ENCODE data around the gene PNPLA6. TPM values are rescaled to one million over a fixed set of nuclear protein-coding genes. Genes with fewer than 3 reads are reported as not detected.

Gene PNPLA6
- total and polyA plus RNA-seq, 2 of the 4 experiments (the other 2 are of a cell fraction) = 17.9 to 52.7 TPM

- Histone ChIP-seq H3K4me2 (ENCODE audit: low read depth, low read length) (no peak overlapping the region), H3K14ac (replicated peaks; ENCODE audit: low read depth, low read length) (no peak overlapping the region), H2BK15ac (ENCODE audit: low read depth, low read length) (no peak overlapping the region), H2BK20ac (ENCODE audit: low read depth, low read length) (no peak overlapping the region), H2AFZ (replicated peaks; ENCODE audit: low read length, poor library complexity) (no peak overlapping the region), H3K4ac (ENCODE audit: low read depth, low read length) (no peak overlapping the region), H4K91ac (ENCODE audit: insufficient read depth, low read depth, low read length) (no peak overlapping the region), H4K8ac (ENCODE audit: low read depth in 2 of 2, low read length in 2 of 2) (no peak overlapping the region), H3K9me1 (ENCODE audit: insufficient read depth, low read length) (0 out of 2 replicates have a peak, but pooled peaks cover 1% of the 10 kb centered on the region), H3K18ac (ENCODE audit: low read depth, low read length) (no peak overlapping the region), H3K56ac (ENCODE audit: extremely low read depth, insufficient read depth, low read length) (no peak overlapping the region), H4K5ac (ENCODE audit: low read depth, low read length) (no peak overlapping the region), H3K9ac (ENCODE audit: low read depth, low read length) (no peak overlapping the region), H3K4me1 (ENCODE audit: control insufficient read depth, insufficient read depth, low read length) (no peaks in the 10 kb centered on the region), H2AK9ac (replicated peaks; ENCODE audit: low read depth, low read length, poor library complexity) (no peak overlapping the region), H3K27ac (ENCODE audit: insufficient read depth, low read length) (no peak overlapping the region), H4K20me1 (ENCODE audit: insufficient read depth, low read length) (no peaks in the 10 kb centered on the region; the same call in 1 of the 2 replicates), H2AK5ac (ENCODE audit: low read depth, low read length) (no peak overlapping the region), H3K79me1 (ENCODE audit: low read depth in 1 of 2, low read length in 2 of 2) (0 out of 4 replicates have a peak, but pooled peaks cover 0 to 2% of the 10 kb centered on the region in 2 experiments), H3K23ac (ENCODE audit: low read depth, low read length) (no peak overlapping the region), H3K9me3 (ENCODE audit: control insufficient read depth, insufficient read depth, low read length) (no peaks in the 10 kb centered on the region), H3K27me3 (ENCODE audit: control insufficient read depth, insufficient read depth, low read length) (no peaks in the 10 kb centered on the region), H3K36me3 (ENCODE audit: control insufficient read depth, insufficient read depth, low read length) (peaks cover 52% of the 10 kb centered on the region), H3K4me3 (ENCODE audit: insufficient read depth, low read depth, low read length) (no peak overlapping the region), H2BK5ac (ENCODE audit: low read depth, low read length, poor library complexity, severe bottlenecking) (no peak overlapping the region), H2BK120ac (ENCODE audit: low read depth, low read length) (no peak overlapping the region)
- in situ Hi-C loops (cut with MboI; ENCODE audit: low sequenced_read_pairs) = no loop called here
- WGBS, 2 experiments (ENCODE audit: extremely low coverage in 2 of 2, insufficient read length in 1 of 2) = no CpG with 5 or more reads among the region's 2 CpGs
- dilution Hi-C loops (cut with HindIII; ENCODE audit: low sequenced_read_pairs, unreplicated experiment) = no loop called here
- BruUV-seq (replicated peaks) = no TSS peak
- ATAC-seq (ENCODE audit: low read depth) = no peak
- ChIA-PET POLR2A (ENCODE audit: unreplicated experiment) (no interaction called here), CTCF (interaction anchor here (0.6 to 1.4 kb wide), 3 partner anchors 16 to 247 kb away, joined by 3 to 4 read pairs (median 3); no protein-coding TSS in a partner anchor)
- DNase-seq = no peak
- no peak for TF ChIP-seq RFX5 (IDR thresholded peaks at IDR 0.05; ENCODE audit: low read depth, low read length)
- TF ChIP-seq ELK1 (IDR thresholded peaks at IDR 0.05; ENCODE audit: borderline replicate concordance, low read depth, low read length) = no peak
- TF ChIP-seq CEBPB (IDR thresholded peaks at IDR 0.05; ENCODE audit: low read depth, low read length) = no peak
- TF ChIP-seq MAFK (IDR thresholded peaks at IDR 0.05; ENCODE audit: low read depth, low read length) = no peak
- intact Hi-C loops (cut with micrococcal nuclease) = no loop called here
Measured at GRCh38 chr19:7552781-7553180, 17.3 kb downstream of the PNPLA6 start.
